HG03045 (cell line): Measurements from ENCODE around the gene TGFBI.

ENCODE experiments used
- ATAC-seq: cut with Tn5 transposase; IDR thresholded peaks from one replicate; pipeline ENCODE4 v1.9.1; 2021; ENCODE audit warnings: mild to moderate bottlenecking, moderate library complexity; ENCODE audit not compliant: unreplicated experiment

The TGFBI gene

DNA sequence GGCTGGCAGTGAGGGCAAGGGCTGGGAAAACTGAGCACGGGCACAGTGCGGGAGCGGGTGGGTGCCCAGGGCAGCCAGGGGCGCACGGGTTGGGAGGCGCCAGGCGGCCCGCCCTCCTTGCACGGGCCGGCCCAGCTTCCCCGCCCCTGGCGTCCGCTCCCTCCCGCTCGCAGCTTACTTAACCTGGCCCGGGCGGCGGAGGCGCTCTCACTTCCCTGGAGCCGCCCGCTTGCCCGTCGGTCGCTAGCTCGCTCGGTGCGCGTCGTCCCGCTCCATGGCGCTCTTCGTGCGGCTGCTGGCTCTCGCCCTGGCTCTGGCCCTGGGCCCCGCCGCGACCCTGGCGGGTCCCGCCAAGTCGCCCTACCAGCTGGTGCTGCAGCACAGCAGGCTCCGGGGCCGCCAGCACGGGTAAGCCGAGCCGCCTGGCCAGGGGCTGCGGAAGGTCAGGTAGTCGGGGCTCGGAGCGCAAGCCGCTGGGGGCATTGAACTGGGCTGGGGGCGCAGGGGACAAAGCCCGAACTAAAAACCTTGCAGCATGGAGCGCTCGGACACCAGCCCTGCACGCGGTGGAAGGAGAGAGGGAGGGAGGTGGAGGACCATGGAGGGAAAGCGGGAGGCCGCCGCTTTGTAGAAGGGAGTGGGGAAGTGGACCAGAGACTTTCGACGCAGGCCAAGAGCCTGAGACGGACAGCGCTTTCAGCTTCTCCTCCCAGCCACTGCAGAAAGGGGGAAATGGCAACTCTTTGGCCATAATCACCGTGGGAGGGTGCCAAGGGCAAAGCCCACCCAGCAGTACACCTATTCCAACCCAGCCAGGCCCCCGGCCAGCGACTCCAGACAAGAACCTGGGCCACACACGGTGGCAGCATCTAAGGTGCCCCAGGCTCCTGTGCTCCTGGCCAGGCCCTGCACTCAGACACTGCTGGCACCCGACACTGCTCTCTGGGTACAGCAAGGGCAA, at the start of gene TGFBI:
TGFBI (plus strand) TSS at position 207 of the 961 bp plus-strand sequence; CDS start at position 275, 68 bp downstream.
- no peak for ATAC-seq

DNA sequence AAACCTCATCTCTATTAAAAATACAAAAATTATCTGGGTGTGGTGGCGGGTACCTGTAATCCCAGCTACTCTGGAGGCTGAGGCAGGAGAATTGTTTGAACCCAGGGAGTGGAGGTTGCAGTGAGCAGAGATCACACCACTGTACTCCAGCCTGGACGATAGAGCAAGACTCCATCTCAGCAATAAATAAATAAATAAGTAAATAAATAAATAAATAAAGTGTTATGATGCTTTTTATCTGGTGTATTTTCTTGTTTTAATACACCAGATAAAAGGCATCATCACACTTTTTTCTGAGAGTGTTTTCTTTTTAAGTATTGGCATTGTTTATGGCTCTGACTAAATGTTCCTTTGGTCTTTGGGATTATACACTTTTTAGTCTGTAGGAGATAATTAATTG, 49.8 kb upstream of the TGFBI start:
- ATAC-seq, result no peak

GRCh38 chr5:135979510-135979909, 49.3 kb upstream of the TGFBI start:
- ATAC-seq, result no peak

DNA sequence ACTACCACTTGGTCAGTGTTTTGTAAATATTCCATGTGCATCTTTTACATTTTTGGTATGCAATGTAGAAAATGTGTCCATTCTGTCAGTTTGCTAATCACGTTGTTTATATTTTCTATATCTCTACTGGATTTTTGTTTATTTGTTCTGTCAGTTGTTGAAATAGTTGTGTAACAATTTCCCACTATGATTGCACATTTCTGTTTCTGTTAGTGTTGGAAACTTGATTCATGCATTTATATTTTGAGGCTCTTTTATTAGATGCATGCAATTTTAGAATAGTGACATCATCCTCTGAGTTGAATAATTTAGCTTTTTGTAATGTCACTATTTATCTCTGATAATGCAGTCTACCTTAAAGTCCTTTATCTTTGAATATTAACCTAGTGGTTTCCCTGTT, 48.2 kb upstream of the TGFBI start:
- ATAC-seq, result no peak

DNA sequence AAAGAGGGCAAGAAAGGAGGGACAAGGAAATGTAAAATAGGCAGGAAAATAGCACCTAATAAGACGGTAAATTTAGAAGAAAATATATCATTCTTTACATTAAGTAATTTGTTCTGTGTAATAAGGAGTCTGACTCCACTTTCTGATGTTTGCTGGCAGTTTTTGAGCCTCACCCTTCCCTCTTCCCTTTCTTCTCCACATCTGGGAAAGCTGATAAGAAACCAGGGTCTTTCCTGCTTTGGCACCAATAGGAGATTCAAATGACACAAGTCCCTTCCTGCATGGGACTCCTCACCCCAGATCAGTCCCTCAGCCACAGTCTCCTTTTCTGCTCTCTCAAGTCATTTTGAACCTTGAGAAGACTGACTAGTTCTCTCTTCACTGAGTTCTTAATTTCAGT, 42.8 kb upstream of the TGFBI start:
- no peak for ATAC-seq

DNA sequence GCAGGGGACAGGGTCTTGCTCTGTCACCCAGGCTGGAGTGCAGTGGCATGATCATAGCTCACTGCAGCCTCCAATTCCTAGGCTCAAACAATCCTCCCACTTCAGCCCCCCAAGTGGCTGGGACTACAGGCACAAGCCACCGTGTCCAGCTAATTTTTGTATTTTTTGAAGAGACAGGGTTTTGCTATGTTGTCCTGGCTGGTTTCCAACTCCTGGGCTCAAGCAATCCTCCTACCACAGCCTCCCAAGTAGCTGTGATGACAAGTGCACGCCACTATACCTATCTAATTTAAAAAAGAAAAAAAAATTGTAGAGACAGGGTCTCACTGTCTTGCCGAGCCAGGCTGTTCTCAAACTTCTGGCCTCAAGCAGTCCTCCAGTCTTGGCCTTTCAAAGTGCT, 42.4 kb upstream of the TGFBI start:
- ATAC-seq, result no peak

- ATAC-seq, result no peak
These were observed 41.8 kb upstream of the TGFBI start for GRCh38 chr5:135986891-135987401.

GRCh38 chr5:135988546-135988945, 40.2 kb upstream of the TGFBI start:
- ATAC-seq, result no peak

DNA sequence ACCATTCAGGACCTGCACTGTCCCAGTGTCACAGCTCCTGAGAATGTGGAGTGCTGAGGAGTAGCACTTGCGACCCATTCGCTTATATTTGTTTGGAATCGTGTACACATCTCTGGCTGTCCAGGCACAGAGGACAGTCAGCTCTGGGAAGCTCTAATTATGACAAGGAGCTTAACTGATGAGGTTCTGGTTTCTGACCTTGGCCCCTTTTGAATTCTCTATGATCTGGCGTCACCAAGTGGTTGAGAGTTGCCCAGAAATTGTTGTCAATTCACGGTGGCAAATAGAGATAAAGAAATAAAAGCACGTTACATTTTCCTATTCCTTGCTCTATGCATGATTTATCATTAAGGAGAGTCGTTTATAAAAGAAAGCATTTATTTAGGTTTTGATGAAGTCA, 39.1 kb upstream of the TGFBI start:
- no peak for ATAC-seq

- no peak for ATAC-seq
These were observed 38.1 kb upstream of the TGFBI start for GRCh38 chr5:135990528-135991255.

DNA sequence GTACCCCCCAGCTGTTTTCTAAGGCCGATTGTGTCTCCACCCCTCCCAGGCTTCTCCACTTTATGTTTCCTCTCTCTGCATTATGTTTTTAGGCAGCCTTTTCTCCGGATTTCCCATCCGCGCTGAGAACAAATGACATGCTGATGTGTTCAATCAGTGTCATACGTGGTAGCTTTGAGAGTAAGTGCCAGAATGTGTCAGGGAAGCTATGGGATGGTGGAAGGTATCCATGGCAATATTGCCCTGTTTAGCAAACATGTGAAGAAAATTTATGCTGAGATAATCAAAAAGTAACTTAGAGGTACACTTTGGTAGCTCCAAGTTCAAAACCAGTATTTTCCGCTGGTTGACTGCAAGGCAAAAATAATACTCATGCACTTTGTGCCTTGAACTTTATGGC, 37.4 kb upstream of the TGFBI start:
- no peak for ATAC-seq

- ATAC-seq, result no peak
These were observed 35.4 kb upstream of the TGFBI start for GRCh38 chr5:135993335-135993879.

DNA sequence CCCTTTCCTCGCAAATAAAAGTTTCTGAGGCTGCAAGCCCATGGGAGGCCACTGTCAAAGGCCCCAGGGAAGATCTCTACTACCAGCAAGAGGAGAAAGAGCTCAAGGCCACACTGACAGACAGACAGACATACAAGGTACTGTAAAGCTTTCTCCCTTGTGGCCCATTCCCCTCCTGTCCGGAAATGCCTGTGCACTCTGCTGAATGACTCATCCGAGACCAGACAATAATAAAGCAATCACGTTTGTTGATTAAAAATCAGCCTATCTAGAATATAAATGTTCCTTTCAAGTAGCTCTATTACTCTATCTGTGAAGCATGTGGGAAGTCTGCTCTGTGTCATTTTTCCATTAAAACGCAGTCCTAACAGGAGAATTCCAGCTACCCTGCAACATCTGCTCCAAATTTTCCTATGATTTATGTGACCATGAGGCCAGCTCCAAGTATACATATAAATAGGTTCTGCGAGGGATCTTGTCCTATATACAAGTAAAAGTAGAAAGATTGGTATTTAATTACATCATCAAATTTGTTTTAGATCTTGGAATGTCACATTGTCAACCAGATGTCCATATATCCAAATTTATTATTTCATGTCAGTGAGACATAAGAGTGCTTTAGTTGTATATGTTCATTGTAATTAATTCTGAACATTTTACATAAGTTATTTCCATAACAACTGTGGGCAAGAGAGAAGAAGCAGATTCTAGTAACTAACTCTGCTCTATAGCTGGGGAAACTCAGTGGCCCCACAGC, 34.7 kb upstream of the TGFBI start:
- ATAC-seq, result no peak

DNA sequence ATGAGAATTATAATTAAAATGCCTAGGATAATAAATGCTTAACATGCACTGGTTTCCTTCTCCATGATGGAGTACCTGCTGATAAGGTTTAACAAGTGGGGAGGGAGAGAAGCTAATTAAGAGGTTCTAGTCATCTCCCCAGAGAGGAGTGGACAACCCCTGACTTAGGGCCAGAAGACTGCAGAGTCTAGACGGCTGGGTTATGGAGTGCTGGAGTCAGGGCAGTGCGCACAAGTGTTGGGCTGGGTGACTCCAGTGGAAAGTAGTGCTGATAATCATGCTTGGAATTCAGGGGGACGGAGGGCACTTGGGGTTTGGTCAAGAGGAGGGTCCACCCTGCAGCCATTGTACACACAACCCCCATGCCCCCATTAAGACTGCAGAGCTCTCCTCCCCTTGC, 32.8 kb upstream of the TGFBI start:
- no peak for ATAC-seq

DNA sequence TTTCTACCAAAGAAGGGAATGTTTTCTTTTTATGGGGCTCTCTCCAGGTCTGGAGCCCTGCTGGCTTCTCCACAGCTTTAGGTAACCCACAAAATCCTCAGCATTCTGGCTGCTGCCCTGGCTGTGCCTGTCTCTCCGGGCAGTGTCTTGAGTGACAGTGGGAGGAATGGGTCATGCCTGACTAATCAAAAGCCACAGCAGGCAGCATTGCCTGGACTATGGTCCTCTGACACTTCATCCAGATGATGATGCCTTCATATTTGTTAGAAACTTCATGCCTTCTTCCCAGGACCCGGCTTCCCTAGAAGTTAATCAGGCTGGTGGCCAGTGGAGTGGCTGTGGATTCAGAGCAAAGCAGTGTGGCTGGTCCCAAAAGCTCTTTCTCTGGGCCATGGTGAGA, 32.2 kb upstream of the TGFBI start:
- no peak for ATAC-seq

- no peak for ATAC-seq
These were observed 31.0 kb upstream of the TGFBI start for GRCh38 chr5:135997673-135998335.

- no peak for ATAC-seq
These were observed 29.9 kb upstream of the TGFBI start for GRCh38 chr5:135998889-135999288.

DNA sequence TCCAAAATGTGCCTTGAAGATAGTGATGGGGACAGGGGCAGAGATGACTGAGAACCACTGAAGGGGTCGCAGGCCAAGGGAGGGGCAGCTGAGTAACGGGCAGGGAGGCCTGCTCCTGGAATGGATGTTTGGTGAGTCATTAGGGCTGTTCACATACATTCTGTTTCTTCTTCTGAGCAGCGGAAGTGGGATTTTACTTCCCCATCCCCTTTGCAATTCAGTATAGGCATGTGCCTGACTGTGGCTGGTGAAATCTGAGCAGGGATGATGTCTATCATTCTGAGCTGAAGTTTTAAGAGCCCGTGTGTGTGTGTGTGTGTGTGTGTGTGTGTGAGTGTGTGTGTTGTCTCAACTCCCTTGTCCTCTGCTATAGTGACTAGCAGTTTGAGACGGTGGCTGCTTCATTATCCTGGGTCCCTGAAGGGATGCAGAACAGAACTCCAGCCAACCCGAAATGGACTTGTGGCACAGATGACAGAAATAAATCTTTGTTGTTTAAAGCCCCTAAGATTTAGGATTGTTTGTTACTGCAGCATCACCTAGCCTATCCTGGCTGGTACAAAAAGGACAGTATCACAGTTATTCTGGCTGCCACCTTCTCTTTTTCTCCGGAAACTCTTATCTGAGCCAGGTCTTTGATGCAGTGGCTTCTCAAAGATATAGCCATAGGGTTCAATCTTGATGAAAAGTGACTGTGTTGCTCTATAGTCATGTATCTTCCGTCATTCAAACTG, 29.2 kb upstream of the TGFBI start:
- ATAC-seq, result no peak

- no peak for ATAC-seq
These were observed 28.6 kb upstream of the TGFBI start for GRCh38 chr5:136000147-136000546.

DNA sequence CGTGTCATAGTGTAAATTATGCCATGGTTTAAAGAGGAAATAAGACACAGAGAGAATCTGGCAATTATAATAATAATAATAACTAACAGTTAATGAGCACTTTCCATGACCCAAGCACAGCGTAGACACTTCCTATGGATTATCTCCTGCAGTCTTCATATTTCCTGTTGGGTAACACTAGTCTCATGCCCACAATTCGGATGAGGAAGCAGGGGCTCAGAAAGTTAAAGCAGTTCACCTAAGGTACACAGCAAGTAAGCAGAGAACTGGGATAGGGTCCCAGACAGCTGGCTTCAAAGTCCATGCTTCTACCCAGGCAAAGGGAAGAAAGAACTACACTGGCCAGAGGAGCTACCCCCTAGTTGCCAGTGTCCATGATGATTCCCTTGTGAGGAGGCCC, 27.9 kb upstream of the TGFBI start:
- ATAC-seq, result no peak
